ENCODE data around the gene FOXRED1. TPM values are rescaled to one million over a fixed set of nuclear protein-coding genes. Genes with fewer than 3 reads are reported as not detected.

Gene FOXRED1
- total and polyA plus RNA-seq, 10 of the 15 experiments (the other 5 are each of a cell fraction or from before 2014, with no cell fraction given): 9.9 to 67.7 (median 38.0) TPM

- TF ChIP-seq TCF3 (IDR thresholded peaks at IDR 0.05; ENCODE audit: borderline replicate concordance, insufficient read depth, low read depth, low read length): no peak
- no peak for TF ChIP-seq ATF3 (IDR thresholded peaks at IDR 0.05; ENCODE audit: borderline replicate concordance, extremely low read depth, low read depth, low read length)
Measured at GRCh38 chr11:126257764-126258163, 11.2 kb upstream of the FOXRED1 start (continued).

- Histone ChIP-seq H3K4me2 (ENCODE audit: control insufficient read depth, insufficient read depth) (no peak overlapping the region), H3K36me3 (ENCODE audit: control insufficient read depth in 2 of 2, insufficient read depth in 2 of 2, low read length in 1 of 2) (peaks cover 29 to 59% of the 10 kb centered on the region in 2 experiments), H3K9me3 (replicated peaks; ENCODE audit: control insufficient read depth, insufficient read depth, low read length) (no peaks in the 10 kb centered on the region), H3K4me1 (ENCODE audit: control insufficient read depth, insufficient read depth, low read length) (no peaks in the 10 kb centered on the region), H4K20me1 (ENCODE audit: control insufficient read depth, insufficient read depth) (no peaks in the 10 kb centered on the region; the same call in 1 of the 2 replicates), H3K27me3 (replicated peaks in 1 of 2; ENCODE audit: control insufficient read depth in 2 of 2, insufficient read depth in 2 of 2, low read length in 1 of 2) (no peaks in the 10 kb centered on the region), H3K9ac (ENCODE audit: control insufficient read depth, insufficient read depth, low read length) (no peak overlapping the region), H2AFZ (ENCODE audit: control insufficient read depth, low read depth, low read length) (no peak overlapping the region), H3K4me3 (no peak overlapping the region), H3K27ac (ENCODE audit: control insufficient read depth, insufficient read depth) (no peak overlapping the region), H3K79me2 (ENCODE audit: control insufficient read depth, insufficient read depth, low read length) (peaks cover 8% of the 10 kb centered on the region)
- CTCF ChIA-PET: interaction anchor here (0.9 to 1.6 kb wide), 3 partner anchors 31 to 219 kb away, joined by 3 to 4 read pairs (median 4); no protein-coding TSS in a partner anchor
- FAIRE-seq (no peak), DNase-seq (ENCODE audit: low read depth, low spot score) (no peak), ATAC-seq (no peak)
- SMC1A ChIA-PET (ENCODE audit: uncharacterized antibody, unreplicated experiment): interaction anchor here (0.5 to 1.6 kb wide), 6 partner anchors 8 to 949 kb away, joined by 3 to 4 read pairs (median 3); partner anchors contain the start of gene TIRAP
- no TSS peak for BruUV-seq (replicated peaks)
- RAD21 ChIA-PET (ENCODE audit: unreplicated experiment): no interaction called here
- intact Hi-C loops (cut with micrococcal nuclease; ENCODE audit: unreplicated experiment): no loop called here
- TF ChIP-seq BCLAF1 (IDR thresholded peaks at IDR 0.05): no peak
- no peak for TF ChIP-seq CTCF (IDR thresholded peaks at IDR 0.05 in 2 of 3, conservative IDR thresholded peaks at IDR 0.05 in 1 of 3; ENCODE audit: control insufficient read depth in 2 of 3, extremely low read depth in 1 of 3, insufficient read depth in 1 of 3, low read depth in 3 of 3, low read length in 3 of 3)
- TF ChIP-seq POLR2A (IDR thresholded peaks at IDR 0.05; ENCODE audit: low read depth, low read length): peak; percentile 70
- in situ Hi-C loops (cut with MboI): no loop called here
- POLR2A ChIA-PET: interaction anchor here (1.1 kb wide), 1 partner anchor 37 kb away, joined by 7 read pairs; no protein-coding TSS in a partner anchor
- 87% methylated on average over 6 of the region's 6 CpGs for WGBS (ENCODE audit: insufficient coverage, insufficient replicate concordance, low lambda C conversion rate, missing lambda C conversion rate)
Measured at GRCh38 chr11:126262216-126262615, 6.7 kb upstream of the FOXRED1 start.

Data from GM12878 (cell line).